GM18867 (cell line): ENCODE data around the gene NDUFA13.

Experiments
- ATAC-seq: cut with Tn5 transposase; IDR thresholded peaks from one replicate; pipeline ENCODE4 v1.9.1; 2021; ENCODE audit warnings: mild to moderate bottlenecking, moderate library complexity; ENCODE audit not compliant: unreplicated experiment

NDUFA13 gene

DNA sequence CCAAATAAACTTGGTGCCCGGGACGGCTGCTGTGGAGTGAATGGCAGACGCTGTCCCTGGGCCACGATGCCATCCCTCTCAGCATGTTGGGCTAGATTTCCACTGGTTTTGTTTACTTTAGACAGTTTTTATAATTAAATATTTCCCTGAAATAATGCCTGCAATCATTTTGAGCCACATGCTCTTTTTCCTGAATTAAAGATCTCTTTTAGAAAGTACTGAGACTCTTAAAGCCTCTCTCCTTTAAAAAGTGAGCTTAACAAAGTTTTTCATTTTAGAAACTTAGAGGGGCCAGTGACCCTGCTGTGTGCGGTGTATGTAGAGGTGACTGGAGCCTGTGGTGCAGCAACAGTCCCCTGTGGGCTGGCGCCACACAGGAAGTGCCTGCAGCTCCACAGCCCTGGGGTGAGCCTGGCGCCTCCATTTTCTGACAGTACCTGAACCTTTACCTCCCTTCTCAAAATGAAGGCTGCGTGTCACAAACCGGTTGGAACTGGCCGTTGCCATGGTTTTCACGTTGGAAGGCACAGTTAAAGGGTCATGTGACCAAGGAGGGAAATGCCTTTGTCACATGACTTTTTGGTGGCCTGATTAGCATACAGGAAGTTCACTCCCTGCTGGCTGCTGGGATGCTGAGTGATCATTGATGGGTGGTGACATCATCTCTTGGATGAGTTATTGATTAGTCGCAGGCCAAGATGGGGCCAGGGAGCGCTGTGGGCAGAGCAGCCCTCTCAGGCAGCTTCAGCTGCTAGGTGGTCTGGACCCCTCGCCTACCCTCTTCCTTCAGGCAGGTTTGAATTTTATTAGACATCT is 26.9 kb upstream of the NDUFA13 start:
- ATAC-seq: peak; percentile 55

GRCh38 chr19:19489804-19490204 is 26.2 kb upstream of the NDUFA13 start:
- ATAC-seq: no peak

- ATAC-seq: no peak
Measured at GRCh38 chr19:19490214-19490968, 25.6 kb upstream of the NDUFA13 start.

DNA sequence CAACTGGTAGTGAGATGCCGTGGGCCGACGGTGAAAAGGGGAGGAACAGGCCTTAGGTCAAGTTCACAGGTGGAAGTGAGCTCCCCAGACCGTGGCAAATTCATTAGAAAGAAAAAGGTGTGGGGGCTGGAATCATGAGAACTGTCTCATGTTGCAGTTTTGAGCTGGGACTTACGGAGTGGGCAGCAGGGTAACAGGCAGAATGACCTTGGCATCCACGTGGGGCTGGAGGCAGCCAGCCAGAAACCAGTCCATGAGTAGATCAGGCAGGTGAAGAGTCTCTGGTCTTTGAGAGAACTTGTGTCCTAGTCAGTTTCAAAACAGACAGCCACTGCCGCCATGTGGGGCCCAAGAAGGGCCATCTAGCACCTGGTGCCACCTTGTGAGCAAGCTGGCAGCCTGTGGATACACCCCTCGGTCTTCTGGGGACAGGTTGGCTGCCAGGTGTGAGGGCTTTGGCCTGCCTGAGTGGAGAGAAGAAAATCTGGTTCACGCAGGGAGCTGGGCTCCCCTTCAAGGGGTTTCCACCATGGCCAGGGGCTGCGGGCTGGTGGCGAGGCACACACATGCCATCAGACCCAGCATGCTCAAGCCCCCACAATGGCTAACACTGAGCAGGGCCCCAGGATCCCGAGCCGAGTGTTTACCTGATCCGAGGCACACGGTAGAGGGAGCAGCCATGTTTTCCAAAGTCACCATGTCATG is 24.6 kb upstream of the NDUFA13 start:
- ATAC-seq: no peak

DNA sequence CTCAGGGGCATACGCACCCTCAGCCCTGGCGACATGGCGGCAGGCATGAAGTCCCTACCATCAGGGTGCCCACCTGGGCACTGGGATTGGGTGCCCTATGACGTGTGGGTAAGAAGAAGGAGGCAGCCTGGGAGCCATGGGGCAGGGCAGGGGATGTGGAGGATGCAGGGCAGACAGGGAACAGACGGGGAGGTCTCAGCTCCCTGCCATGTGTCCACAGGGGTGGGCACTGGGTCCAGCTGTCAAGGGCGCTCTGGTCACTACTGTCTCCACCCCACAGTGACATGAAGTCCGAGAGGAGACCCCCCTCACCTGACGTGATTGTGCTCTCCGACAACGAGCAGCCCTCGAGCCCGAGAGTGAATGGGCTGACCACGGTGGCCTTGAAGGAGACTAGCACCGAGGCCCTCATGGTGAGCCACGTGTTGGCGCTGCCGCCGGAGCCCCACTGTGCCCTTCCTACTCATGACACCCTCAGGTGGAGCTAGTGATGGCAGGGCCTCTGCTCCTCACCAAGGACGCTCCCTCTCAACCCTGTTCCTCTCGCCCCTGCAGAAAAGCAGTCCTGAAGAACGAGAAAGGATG is 23.9 kb upstream of the NDUFA13 start:
- ATAC-seq: no peak

DNA sequence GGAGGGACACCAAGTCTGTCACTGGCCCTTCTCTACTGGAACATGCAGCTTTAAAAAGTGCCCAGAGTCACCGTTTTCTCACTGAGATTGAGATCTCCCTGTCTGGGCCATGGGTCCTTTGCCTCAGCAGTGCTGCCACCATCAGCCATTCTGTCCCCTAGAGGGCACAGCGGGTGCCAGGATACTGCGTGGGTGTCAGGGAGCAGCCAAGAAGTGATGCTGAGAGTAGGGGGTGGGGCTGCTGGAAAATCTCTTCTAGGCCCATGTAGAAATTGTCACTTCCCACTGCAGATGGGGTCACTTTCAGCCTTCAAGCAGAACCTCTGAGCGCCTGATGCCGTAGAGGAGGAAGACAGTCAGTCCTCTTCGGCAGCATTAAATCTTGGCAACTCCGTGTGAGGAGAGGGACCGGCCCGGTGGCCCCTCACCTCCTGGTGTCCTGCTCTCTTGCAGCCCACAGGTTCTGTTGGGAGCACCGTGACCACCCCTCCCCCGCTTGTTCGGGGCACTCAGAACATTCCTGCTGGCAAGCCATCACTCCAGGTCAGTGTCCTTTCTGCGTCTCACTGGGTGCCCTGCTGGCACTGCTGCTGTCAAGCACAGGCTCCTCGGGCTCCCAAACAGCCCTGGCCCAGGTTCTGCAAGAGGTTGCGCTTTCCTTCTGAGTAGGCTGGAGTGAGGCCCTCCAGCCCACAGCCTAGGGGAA is 22.0 kb upstream of the NDUFA13 start:
- no peak for ATAC-seq

GRCh38 chr19:19495614-19496603 is 20.1 kb upstream of the NDUFA13 start:
- no peak for ATAC-seq

DNA sequence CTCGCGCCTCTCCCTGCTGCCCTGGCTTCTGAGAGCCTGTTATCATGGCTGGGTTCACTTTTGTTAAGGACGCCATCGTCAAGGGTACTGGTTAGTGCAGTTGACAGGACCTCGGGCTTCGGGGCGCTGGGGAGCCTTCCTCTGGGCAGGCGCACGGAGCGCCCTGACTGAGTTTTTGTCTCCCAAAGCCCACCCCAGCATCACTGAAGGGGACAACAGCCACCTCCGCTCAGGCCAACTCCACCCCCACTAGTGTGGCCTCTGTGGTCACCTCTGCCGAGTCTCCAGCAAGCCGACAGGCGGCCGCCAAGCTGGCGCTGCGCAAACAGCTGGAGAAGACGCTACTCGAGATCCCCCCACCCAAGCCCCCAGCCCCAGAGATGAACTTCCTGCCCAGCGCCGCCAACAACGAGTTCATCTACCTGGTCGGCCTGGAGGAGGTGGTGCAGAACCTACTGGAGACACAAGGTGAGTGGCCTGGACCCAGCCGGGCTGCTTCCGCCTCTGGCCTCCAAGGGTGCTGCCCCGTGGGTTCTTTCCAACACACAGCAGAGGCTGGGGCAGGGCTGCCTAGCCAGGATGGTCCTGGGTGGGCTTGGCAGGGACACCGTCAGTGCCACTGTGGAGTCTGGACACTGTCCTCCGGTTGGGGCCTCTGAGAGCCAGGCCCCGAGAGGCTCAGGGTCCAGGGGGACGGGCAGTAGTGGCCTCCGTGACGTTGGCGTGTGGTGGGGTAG is 17.6 kb upstream of the NDUFA13 start:
- no peak for ATAC-seq

DNA sequence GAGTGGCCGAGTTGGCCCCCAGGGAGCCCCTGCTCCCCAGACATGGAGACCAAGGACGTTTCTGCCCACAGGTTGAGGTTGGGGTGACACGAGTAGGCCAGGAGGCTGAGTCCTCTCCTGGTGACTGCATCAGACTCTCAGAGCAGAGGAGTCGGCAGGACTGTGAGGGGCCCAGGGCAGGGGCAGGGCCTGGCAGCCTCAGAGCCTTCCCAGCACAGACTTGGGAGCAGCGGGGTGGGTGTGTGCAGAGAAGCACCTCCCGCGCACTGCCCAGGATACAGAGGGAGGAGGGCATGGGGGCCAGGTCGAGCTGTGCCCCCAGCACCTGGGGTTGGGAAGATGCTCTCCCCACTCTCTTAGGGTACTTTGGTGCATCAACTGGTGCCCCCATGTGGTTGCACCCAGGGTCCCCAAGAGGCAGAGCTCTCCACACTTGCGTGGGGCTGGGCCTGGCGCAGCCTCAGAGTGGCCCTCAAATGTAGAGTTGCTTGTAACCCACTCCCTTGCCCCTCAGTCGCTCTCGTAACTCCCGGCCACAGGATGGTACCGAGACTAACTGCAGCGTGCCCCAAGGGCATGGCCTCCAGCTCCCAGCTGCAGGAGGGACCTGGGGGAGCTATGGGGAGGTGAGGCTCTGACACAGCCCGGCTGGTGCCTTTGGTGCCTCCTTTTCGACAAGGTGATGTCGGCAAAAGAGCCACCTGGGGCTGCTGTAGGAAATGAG is 16.6 kb upstream of the NDUFA13 start:
- no peak for ATAC-seq

DNA sequence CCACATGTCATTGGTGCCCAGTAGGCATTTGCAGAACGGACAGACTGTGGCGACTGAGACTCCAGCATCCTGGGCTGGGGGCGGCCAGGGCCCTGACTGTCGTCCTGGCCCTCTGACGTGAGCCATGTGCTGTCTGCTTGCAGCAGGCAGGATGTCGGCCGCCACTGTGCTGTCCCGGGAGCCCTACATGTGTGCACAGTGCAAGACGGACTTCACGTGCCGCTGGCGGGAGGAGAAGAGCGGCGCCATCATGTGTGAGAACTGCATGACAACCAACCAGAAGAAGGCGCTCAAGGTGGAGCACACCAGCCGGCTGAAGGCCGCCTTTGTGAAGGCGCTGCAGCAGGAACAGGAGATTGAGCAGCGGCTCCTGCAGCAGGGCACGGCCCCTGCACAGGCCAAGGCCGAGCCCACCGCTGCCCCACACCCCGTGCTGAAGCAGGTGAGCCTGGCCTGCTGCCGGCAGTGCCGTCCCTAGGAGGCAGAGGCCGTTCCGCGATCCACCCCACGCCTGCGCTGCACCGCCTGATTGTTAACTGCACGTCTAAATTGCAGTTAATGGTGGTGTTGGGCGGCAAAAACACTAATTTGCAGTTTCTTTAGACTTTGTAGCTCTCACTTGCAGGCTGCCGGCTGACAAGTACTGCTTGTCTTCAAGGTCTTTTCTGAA is 14.9 kb upstream of the NDUFA13 start:
- ATAC-seq: no peak

DNA sequence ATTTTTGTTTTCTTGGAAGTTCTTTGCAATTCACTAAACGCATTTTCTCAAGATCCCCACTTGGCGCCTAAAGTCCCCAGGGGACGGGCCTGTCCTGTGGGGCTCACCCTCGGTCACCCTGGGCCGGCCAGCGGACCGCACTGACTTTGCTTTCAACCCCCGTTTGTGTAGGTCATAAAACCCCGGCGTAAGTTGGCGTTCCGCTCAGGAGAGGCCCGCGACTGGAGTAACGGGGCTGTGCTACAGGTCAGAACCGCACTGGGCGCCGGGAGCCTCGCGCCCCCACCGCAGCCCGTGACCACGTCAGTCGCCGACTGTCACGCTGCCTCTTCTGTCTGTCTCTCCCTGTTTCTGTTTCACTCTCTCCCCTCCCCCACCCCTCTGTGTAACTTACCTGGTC is 14.2 kb upstream of the NDUFA13 start:
- ATAC-seq: no peak

- ATAC-seq: no peak
Measured at GRCh38 chr19:19502281-19502680, 13.7 kb upstream of the NDUFA13 start.

- ATAC-seq: no peak
Measured at GRCh38 chr19:19502808-19503602, 13.0 kb upstream of the NDUFA13 start.

DNA sequence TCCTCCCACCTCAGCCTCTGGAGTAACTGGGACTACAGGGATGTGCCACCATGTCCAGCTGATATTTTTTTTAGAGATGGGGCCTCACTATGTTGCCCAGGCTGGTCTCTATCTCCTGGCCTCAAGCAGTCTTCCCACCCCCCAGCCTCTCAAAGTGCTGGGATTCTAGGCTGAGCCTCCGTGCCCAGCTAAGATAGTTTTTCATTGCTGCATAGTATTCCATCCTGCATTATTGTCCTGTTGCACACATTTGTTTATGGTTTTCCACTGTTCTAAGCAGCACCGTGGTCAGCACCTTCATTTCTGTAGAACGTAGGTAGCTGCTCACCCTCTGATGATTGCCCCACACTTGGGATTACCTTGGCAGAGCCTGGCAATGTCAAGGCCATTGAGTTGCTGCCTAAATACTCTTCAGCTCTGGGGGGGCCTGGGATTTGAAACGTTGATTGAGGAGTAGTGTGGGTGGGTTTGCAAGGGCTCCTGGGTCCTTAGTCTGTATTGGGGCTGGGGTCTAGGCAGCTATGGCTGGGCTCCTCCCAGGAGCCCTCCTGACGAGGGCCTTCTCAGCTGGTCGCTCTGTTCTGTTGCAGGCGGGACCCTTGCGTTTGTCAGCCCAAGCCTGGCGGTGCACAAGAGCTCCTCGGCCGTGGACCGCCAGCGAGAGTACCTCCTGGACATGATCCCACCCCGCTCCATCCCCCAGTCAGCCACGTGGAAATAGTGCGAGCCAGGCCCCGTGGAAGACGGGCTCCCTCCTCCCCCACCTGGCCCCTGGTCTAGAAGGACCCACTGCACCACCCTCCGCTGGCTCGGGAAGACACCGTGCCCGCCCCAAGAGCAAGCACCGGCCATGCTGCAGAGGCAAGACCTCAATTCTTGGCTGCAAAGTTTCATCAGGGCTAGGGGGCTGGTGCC is 11.0 kb upstream of the NDUFA13 start:
- ATAC-seq: no peak

DNA sequence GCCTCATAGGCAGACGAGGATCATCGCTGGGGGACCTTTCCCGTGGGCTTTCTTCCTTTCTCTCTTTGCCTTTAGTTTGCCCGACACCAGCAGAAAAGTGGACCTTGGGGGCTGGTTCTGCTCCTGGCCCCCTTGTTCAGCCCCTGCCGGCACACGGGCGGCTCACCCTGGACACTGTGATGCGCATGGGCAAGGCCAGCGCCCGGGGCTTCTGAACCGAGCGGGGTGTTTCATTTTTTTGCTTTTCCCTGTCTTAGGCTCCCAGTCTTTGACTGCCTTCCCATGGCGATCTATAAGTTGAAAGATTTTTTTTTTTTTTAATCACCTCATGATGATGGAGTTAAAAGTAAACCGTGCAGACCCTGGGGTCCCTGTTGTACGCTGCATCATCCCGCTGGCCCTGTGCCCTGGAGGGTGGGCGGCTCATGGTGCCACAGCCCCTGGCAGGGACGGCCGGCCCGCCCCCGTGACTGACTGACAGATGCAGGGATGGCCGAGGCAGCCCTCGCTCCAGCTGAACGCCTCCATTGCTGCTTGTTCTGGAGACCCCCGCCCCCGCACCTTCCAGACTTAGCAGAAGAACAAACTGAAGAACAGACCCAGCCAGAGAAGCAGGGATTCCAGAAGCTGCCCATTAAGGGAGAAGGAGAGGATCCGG is 10.2 kb upstream of the NDUFA13 start:
- no peak for ATAC-seq
